ENCODE measurements around the gene PLEKHG4B.

DNA sequence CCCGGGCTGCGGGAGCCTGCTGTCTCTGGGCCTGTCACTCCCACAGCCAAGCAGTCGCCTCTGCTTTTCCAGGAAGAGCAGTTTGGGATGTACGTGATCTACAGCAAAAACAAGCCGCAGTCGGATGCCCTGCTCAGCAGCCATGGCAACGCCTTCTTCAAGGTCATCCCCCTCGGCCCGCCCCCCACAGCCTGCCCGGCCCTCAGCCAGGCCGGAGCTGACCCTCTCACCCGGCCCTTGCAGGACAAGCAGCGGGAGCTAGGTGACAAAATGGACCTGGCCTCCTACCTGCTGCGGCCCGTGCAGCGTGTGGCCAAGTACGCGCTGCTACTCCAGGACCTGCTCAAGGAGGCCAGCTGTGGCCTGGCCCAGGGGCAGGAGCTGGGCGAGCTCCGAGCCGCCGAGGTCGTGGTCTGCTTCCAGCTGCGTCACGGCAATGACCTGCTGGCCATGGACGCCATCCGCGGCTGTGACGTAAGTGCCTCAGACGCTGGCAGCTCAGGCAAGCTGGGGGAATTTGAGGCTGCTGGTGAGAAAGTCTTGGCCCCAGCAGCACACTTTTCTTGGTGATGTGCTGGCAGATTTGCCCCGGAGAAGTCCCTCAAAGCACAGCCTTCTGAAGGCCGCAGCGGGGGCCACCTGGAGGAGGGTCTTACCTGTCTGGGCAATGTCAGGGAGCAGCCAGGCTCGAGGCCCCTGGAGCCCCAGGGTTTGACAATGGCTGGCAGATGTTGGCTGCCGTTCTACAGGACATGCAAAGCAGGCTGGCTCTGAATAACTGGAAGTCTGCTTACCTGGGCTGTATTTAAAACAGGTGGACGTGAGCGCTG lies 79.2 kb downstream of the PLEKHG4B start:
- no peak for TF ChIP-seq YY1 (IDR thresholded peaks at IDR 0.05; ENCODE audit: extremely low read depth, insufficient replicate concordance, low read depth, low read length)
- no peak for TF ChIP-seq POLR2AphosphoS5 (IDR thresholded peaks at IDR 0.05; ENCODE audit: low read depth, low read length)
- TF ChIP-seq, protein P1, sequence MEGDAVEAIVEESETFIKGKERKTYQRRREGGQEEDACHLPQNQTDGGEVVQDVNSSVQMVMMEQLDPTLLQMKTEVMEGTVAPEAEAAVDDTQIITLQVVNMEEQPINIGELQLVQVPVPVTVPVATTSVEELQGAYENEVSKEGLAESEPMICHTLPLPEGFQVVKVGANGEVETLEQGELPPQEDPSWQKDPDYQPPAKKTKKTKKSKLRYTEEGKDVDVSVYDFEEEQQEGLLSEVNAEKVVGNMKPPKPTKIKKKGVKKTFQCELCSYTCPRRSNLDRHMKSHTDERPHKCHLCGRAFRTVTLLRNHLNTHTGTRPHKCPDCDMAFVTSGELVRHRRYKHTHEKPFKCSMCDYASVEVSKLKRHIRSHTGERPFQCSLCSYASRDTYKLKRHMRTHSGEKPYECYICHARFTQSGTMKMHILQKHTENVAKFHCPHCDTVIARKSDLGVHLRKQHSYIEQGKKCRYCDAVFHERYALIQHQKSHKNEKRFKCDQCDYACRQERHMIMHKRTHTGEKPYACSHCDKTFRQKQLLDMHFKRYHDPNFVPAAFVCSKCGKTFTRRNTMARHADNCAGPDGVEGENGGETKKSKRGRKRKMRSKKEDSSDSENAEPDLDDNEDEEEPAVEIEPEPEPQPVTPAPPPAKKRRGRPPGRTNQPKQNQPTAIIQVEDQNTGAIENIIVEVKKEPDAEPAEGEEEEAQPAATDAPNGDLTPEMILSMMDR (IDR thresholded peaks at IDR 0.05 in 2 of 3, conservative IDR thresholded peaks at IDR 0.05 in 1 of 3; ENCODE audit: borderline replicate concordance in 1 of 3, insufficient read depth in 1 of 3, low read depth in 2 of 3, low read length in 2 of 3): no peak
- TF ChIP-seq FOSL1 (IDR thresholded peaks at IDR 0.05; ENCODE audit: low read depth): no peak
- TF ChIP-seq, protein P2, sequence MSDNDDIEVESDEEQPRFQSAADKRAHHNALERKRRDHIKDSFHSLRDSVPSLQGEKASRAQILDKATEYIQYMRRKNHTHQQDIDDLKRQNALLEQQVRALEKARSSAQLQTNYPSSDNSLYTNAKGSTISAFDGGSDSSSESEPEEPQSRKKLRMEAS (IDR thresholded peaks at IDR 0.05): no peak

Data from HCT116 (cell line).